Naive thymus-derived CD8-positive, alpha-beta T cell (primary cell): Measurements from ENCODE around the gene RHOF. TPM values are rescaled to one million over a fixed set of nuclear protein-coding genes. Genes with fewer than 3 reads are reported as not detected.

Experiments used
- ATAC-seq, 2 donors: fragments of 150-1000 bp; cut with Tn5 transposase in 1 of 2; sonication (Bioruptor Pico), chemical (Tn5 transposase) in 1 of 2; 1 replicate in 1 of 2; 2 replicates in 1 of 2; pipeline ENCODE4 v1.10.0; 2021; ENCODE audit warnings: mild to moderate bottlenecking in 2 of 2, moderate library complexity in 2 of 2
- POLR2A ChIA-PET: fragments of 350-600 bp; sonication (Branson Sonifier 250); formaldehyde crosslinking; loops from one replicate; lab custom pipeline; 2021; ENCODE audit warnings: antibody characterized with exemption; lab: Charles Lee
- DNase-seq, 10 donors: peaks; one replicate each; pipeline versions ENCODE4 v3.0.0 to v3.0.0-alpha.2; 2020 to 2022
- H3K27ac Mint-ChIP-seq, 10 donors: one replicate each; pipeline ENCODE4 v1.8.0; 2020 to 2022; ENCODE audit warnings: mild to moderate bottlenecking in 10 of 10, mixed read lengths in 10 of 10, moderate library complexity in 4 of 10, inconsistent platforms in 1 of 10
- H3K27me3 Mint-ChIP-seq, 5 donors: one replicate each; pipeline ENCODE4 v1.8.0; 2021 to 2022; ENCODE audit warnings: mixed read lengths in 5 of 5
- H3K36me3 Mint-ChIP-seq, 3 donors: one replicate each; pipeline ENCODE4 v1.8.0; 2020 to 2022; ENCODE audit warnings: mixed read lengths in 3 of 3, mild to moderate bottlenecking in 2 of 3, inconsistent platforms in 1 of 3
- H3K4me1 Mint-ChIP-seq, 4 donors: one replicate each; pipeline ENCODE4 v1.8.0; 2021 to 2022; ENCODE audit warnings: mixed read lengths in 4 of 4
- H3K4me3 Mint-ChIP-seq, 10 donors: one replicate each; pipeline ENCODE4 v1.8.0; 2020 to 2022; ENCODE audit warnings: mild to moderate bottlenecking in 10 of 10, mixed read lengths in 10 of 10, moderate library complexity in 6 of 10, inconsistent platforms in 1 of 10
- H3K9me3 Mint-ChIP-seq, 9 donors: one replicate each; pipeline ENCODE4 v1.8.0; 2020 to 2022; ENCODE audit warnings: mixed read lengths in 9 of 9, mild to moderate bottlenecking in 3 of 9, inconsistent platforms in 1 of 9, moderate library complexity in 1 of 9
- polyA plus RNA-seq, 3 donors: library from polyadenylated mRNA; unstranded; fragments of 300-500 nt; fragmentation: Illumina TruSeq; gene quantifications; one replicate each; pipeline ENCODE4 v1.2.3, GENCODE V29; 2021
- total RNA-seq, 8 experiments: library from RNA in 2 of 8; stranded (reverse) in 2 of 8; gene quantifications; one replicate each; pipeline ENCODE4 v1.2.3 and lab custom pipeline; 2021 to 2026

Gene RHOF
- total and polyA plus RNA-seq, 5 experiments from 2014 or later, result 79.9 to 178 (median 101) TPM

- Mint-ChIP-seq H3K27ac (peak overlapping the region in 8 of 10 donors; percentile 41 to 88 (median 79)), H3K9me3 (no peaks in the 10 kb centered on the region), H3K4me3 (peak overlapping the region in 7 of 10 donors; percentile 9 to 76 (median 50)), H3K4me1 (peaks cover 22 to 71% (median 70%) of the 10 kb centered on the region in 4 donors), H3K36me3 (peaks cover 0 to 47% (median 12%) of the 10 kb centered on the region in 3 donors), H3K27me3 (no peaks in the 10 kb centered on the region)
- POLR2A ChIA-PET, result interaction anchor here (37.3 kb wide), 1 partner anchor 21 kb away, joined by 2517 read pairs; the partner anchor contains the start of genes RHOF and SETD1B
- DNase-seq, result no peak
- ATAC-seq, result no peak
Observed at GRCh38 chr12:121809712-121810116, 16.2 kb upstream of the RHOF start.

GRCh38 chr12:121808623-121809022 is 15.1 kb upstream of the RHOF start:
- Mint-ChIP-seq H3K27me3 (no peaks in the 10 kb centered on the region), H3K9me3 (no peaks in the 10 kb centered on the region), H3K36me3 (peaks cover 0 to 42% (median 12%) of the 10 kb centered on the region in 3 donors), H3K27ac (peak overlapping the region in 9 of 10 donors; percentile 41 to 88 (median 79)), H3K4me1 (peaks cover 21 to 67% (median 66%) of the 10 kb centered on the region in 4 donors), H3K4me3 (peak overlapping the region; percentile 33 to 100 (median 52))
- POLR2A ChIA-PET, result interaction anchor here (1.2 to 37.3 kb wide), 2 partner anchors 20 to 28 kb away, joined by 3 to 2517 read pairs; partner anchors contain the start of genes RHOF and SETD1B
- DNase-seq (no peak), ATAC-seq (no peak)

DNA sequence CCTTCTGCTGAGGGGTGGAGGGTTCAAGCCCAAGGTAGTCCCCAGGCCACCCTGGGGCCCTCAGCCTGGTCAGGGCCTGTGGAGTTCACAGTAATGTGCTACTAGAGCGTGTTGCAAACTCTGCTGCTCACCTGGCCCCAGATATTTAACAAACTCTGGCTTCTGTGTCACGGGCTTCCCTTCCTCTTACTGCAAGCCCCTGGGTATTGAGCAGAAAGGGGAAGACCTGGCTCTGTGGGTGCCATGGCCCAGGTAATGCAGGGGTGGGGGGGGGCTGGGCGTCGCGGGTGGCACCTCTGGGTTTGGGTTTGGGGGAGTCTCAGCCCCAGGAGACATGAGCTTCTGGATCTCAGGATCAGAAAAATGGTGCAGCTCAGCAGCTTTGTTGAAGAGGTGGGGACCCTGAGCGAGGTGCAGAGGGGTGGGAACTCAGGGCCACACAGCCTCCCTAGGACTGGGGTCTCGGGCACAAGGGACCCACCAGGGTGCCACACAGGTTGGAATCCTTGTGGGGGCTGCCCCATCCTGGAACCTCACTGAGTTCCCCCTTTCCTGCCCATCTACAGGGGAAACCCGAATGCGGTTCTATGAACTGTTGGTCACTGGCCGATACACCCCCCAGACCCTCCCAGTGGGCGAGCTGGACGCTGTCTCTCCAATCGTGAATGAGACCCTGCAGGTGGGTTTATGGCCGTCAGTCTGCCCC is 14.3 kb upstream of the RHOF start:
- Mint-ChIP-seq H3K4me1 (peaks cover 19 to 63% (median 58%) of the 10 kb centered on the region in 4 donors), H3K4me3 (peak overlapping the region; percentile 92 to 100 (median 98)), H3K36me3 (peaks cover 0 to 35% (median 12%) of the 10 kb centered on the region in 3 donors), H3K27me3 (no peaks in the 10 kb centered on the region), H3K9me3 (no peaks in the 10 kb centered on the region), H3K27ac (peak overlapping the region; percentile 55 to 100 (median 92))
- DNase-seq (no peak), ATAC-seq (no peak)
- POLR2A ChIA-PET, result interaction anchor here (0.6 to 37.3 kb wide), 5 partner anchors 19 to 584 kb away, joined by 3 to 2517 read pairs (median 3); partner anchors contain the start of genes RHOF and SETD1B

- peaks cover under 1 to 38% (median 12%) of the 10 kb centered on the region in 3 donors for H3K36me3 Mint-ChIP-seq
Observed at GRCh38 chr12:121806546-121807423, 13.3 kb upstream of the RHOF start.

DNA sequence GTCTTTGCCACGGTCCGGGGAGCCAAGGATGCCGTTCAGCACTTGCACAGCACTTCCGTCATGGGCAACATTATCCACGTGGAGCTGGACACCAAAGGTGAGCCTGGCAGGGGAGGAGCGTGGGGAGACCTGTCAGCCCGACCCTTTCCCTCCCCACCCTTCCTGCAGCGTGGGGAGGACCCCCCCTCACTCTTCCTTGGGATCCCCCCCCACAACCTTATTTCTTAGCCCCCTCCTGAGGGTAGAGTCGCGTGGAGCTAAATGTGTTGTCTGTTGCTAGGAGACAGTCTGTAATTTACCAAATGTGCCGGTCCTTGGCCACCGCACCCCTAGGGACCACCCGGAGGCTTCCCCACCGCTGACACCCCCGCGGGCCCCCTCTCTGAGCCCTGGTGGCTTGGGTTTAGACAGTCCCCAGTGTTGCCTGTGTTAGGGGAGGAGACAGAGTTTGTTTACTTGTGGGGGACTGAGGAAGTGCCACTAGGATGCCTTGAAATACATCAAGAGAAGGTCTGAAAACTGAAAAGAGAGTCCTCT is 12.6 kb upstream of the RHOF start:
- Mint-ChIP-seq H3K27me3 (no peaks in the 10 kb centered on the region), H3K27ac (peak overlapping the region; percentile 89 to 100 (median 97)), H3K36me3 (peaks cover 5 to 40% (median 12%) of the 10 kb centered on the region in 3 donors), H3K4me1 (peaks cover 25 to 52% (median 47%) of the 10 kb centered on the region in 4 donors), H3K4me3 (peak overlapping the region; percentile 92 to 100 (median 98)), H3K9me3 (peaks cover 0 to 2% (median 0%) of the 10 kb centered on the region in 9 donors)
- POLR2A ChIA-PET, result interaction anchor here (0.6 to 37.3 kb wide), 10 partner anchors 9 to 175 kb away, joined by 3 to 2517 read pairs (median 6); partner anchors contain the start of genes PSMD9, RHOF and SETD1B
- DNase-seq, result peak in 7 of 10 donors; percentile 42 to 84 (median 68)
- ATAC-seq, result peak; percentile 25 to 29

More at GRCh38 chr12:121806546-121807423, 13.3 kb upstream of the RHOF start:
- Mint-ChIP-seq H3K4me3 (peak overlapping the region; percentile 92 to 100 (median 98)), H3K4me1 (peaks cover 21 to 59% (median 54%) of the 10 kb centered on the region in 4 donors), H3K27ac (peak overlapping the region; percentile 89 to 100 (median 97)), H3K27me3 (no peaks in the 10 kb centered on the region), H3K9me3 (no peaks in the 10 kb centered on the region)
- POLR2A ChIA-PET, result interaction anchor here (0.5 to 37.3 kb wide), 16 partner anchors 8 to 1651 kb away, joined by 3 to 2517 read pairs (median 5); partner anchors contain the start of genes PSMD9, RHOF, SETD1B and SNRNP35
- ATAC-seq (no peak), DNase-seq (no peak)

DNA sequence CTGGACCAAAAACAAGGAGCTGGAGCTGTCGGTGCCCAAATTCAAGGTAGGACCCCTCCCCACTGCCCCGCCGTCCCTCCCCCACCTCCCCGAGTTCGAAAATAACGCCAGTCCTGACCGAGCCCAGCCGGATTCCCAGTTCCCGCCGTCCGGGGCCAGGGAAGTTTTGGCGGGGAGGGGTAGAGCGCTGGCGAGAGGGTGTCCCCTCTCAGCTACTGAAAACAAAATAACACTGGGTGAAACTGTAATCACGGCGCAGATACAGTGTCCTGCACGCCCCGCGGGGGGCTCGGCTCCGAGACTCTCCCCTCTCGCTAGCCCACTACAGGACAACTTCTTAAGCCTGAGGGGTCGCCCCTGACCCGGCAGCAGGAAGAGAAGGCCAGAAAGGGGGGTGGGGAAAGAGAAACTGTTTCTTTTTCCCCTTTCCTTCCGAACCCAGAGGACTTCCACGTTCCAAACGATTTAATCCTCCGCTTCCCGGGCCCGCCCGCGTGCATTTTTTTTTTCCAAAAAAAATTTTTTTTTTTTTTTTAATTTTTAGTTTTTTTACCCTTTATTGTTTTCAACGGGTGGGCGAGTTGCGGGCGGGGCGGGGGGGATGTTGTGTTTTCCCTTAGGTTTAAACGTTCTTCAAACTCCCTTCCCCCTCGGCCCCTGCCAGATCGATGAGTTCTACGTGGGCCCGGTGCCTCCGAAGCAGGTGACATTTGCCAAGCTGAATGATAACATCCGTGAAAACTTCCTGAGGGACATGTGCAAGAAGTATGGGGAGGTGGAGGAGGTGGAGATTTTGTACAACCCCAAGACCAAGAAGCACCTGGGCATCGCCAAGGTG is 11.9 kb upstream of the RHOF start:
- no peaks in the 10 kb centered on the region for H3K27me3 Mint-ChIP-seq
- peak overlapping the region; percentile 89 to 100 (median 98) for H3K27ac Mint-ChIP-seq
- POLR2A ChIA-PET, result interaction anchor here (0.6 to 37.3 kb wide), 8 partner anchors 1 to 1313 kb away, joined by 3 to 2517 read pairs (median 6); partner anchors contain the start of genes PSMD9, RHOF and SETD1B
- peaks cover 21 to 46% (median 41%) of the 10 kb centered on the region in 4 donors for H3K4me1 Mint-ChIP-seq
- peaks cover 0 to 2% (median 0%) of the 10 kb centered on the region in 9 donors for H3K9me3 Mint-ChIP-seq
- peaks cover 5 to 35% (median 12%) of the 10 kb centered on the region in 3 donors for H3K36me3 Mint-ChIP-seq
- no peak for ATAC-seq
- peak overlapping the region; percentile 92 to 100 (median 98) for H3K4me3 Mint-ChIP-seq
- DNase-seq, result peak in 2 of 10 donors; percentile 35 to 47

DNA sequence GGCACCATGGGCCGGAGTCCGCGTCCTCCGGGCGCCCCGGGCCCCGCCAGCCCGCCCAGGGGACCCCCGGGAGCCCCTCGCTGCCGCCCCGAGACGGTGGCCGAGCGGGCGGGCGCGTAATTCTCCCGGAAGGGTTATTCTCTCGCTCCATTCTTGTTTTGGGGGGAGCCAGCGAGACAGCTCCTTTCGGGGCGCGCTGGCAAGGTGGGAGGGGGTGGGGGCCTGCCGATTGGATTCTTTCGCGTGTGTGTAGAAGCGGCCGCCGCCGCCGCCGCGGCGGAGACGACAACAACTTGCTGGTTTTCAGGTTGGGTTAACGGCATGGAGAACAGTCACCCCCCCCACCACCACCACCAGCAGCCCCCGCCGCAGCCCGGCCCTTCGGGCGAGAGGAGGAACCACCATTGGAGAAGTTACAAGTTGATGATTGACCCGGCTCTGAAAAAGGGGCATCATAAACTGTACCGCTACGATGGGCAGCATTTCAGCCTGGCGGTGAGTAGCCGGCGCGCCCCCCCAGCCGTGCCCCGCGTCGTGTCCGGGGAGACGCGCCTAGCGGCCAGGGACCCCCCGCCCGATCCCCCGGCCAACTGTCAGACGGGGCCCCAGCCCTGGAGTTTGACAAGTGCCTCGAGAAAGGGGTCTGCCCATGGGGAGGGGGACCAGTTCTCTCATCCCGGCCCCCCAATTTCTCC is 11.1 kb upstream of the RHOF start:
- peaks cover 5 to 31% (median 10%) of the 10 kb centered on the region in 3 donors for H3K36me3 Mint-ChIP-seq
- ATAC-seq, result peak; percentile 6 to 7
- H3K27me3 Mint-ChIP-seq, result no peaks in the 10 kb centered on the region
- POLR2A ChIA-PET, result interaction anchor here (0.6 to 37.3 kb wide), 13 partner anchors 0 to 676 kb away, joined by 3 to 2517 read pairs (median 3); partner anchors contain the start of genes MLXIP, PSMD9, RHOF and SETD1B
- H3K27ac Mint-ChIP-seq, result peak overlapping the region; percentile 89 to 100 (median 98)
- H3K9me3 Mint-ChIP-seq, result peaks cover 0 to 2% (median 0%) of the 10 kb centered on the region in 9 donors
- peak overlapping the region; percentile 92 to 100 (median 97) for H3K4me3 Mint-ChIP-seq
- H3K4me1 Mint-ChIP-seq, result peaks cover 21 to 41% (median 36%) of the 10 kb centered on the region in 4 donors
- peak; percentile 54 to 82 (median 66) for DNase-seq

DNA sequence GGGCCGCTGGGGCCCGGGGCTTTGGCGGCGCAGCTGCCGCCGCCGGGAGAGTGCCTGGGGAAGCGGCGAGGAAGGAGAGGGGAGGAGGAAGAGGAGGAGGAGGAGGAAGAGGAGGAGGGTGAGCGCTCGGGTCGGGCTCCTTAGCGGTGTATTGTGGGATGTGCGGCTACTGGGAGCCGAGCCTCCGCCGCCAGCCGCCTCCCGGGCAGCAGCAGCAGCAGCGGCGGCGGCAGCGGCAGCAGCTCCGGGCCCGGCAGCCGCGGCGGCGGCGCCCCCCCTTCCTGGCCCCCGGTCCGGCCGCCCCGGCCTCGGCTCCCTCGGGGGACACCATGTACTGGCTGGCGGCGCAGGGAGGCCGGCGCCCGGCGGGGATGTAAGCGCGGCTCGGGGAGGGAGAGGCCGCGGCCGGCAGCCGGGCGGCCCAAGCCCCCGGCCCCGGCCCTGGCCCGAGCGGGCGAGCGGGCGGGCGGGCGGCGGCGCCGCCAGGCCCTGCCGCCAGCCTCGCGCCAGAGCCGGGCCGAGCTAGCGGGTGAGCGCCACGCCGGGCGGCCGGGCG is 10.5 kb upstream of the RHOF start, which contains the start of gene SETD1B:
Gene SETD1B, plus strand, starts transcription at position 149 of the 556 bp plus-strand sequence. CDS start 729 bp downstream, outside the sequence.
- DNase-seq, result peak; percentile 37 to 74 (median 56)
- POLR2A ChIA-PET, result interaction anchor here (0.6 to 37.3 kb wide), 12 partner anchors 1 to 675 kb away, joined by 3 to 2517 read pairs (median 4); partner anchors contain the start of genes MLXIP, PSMD9, RHOF and SETD1B
- H3K4me1 Mint-ChIP-seq, result peaks cover 25 to 42% (median 35%) of the 10 kb centered on the region in 4 donors
- H3K36me3 Mint-ChIP-seq, result peaks cover 4 to 31% (median 5%) of the 10 kb centered on the region in 3 donors
- ATAC-seq, result peak in 1 of 2 donors; percentile 4
- H3K27me3 Mint-ChIP-seq, result no peaks in the 10 kb centered on the region
- peak within 1 kb of the TSS; percentile 99 to 100 (median 99) for H3K27ac Mint-ChIP-seq
- peak within 1 kb of the TSS; percentile 92 to 100 (median 99) for H3K4me3 Mint-ChIP-seq
- H3K9me3 Mint-ChIP-seq, result peaks cover 0 to 2% (median 0%) of the 10 kb centered on the region in 9 donors

GRCh38 chr12:121802843-121803698 is 9.6 kb upstream of the RHOF start:
- POLR2A ChIA-PET, result interaction anchor here (0.6 to 37.3 kb wide), 17 partner anchors 2 to 423 kb away, joined by 3 to 2517 read pairs (median 7); partner anchors contain the start of genes PSMD9, RHOF, SETD1B and TMEM120B
- H3K4me3 Mint-ChIP-seq, result peak overlapping the region; percentile 90 to 100 (median 96)
- H3K9me3 Mint-ChIP-seq, result peaks cover 0 to 2% (median 0%) of the 10 kb centered on the region in 9 donors
- DNase-seq (peak; percentile 79 to 96 (median 90)), ATAC-seq (peak; percentile 51 to 55)
- H3K4me1 Mint-ChIP-seq, result peaks cover 34 to 43% (median 37%) of the 10 kb centered on the region in 4 donors
- no peaks in the 10 kb centered on the region for H3K27me3 Mint-ChIP-seq
- peaks cover 5 to 30% (median 6%) of the 10 kb centered on the region in 3 donors for H3K36me3 Mint-ChIP-seq
- H3K27ac Mint-ChIP-seq, result peak overlapping the region; percentile 99 to 100 (median 99)
